ENCODE results near the gene NQO1.
A peak's percentile ranks its signal among the peaks of the same experiment; 100 is the strongest.
"Not testable (repeated sequence)": the region's sequence is repeated elsewhere in the genome, so short reads cannot be mapped to it uniquely, and the experiment has no call there.

The NQO1 gene

GRCh38 chr16:69726313-69727060, at the start of gene NQO1:
Gene NQO1, minus strand, starts transcription at chr16:69726560. Its CDS starts 121 bp downstream, at chr16:69726439.
- DNase-seq (ENCODE audit: low spot score) = peak; percentile 87

- no peak for DNase-seq (ENCODE audit: low spot score)
Measured at GRCh38 chr16:69775563-69775962, 49.2 kb upstream of the NQO1 start.

GRCh38 chr16:69773260-69773947, 47.0 kb upstream of the NQO1 start:
- DNase-seq (ENCODE audit: low spot score) = no peak

GRCh38 chr16:69771651-69771967, 45.2 kb upstream of the NQO1 start:
- no peak for DNase-seq (ENCODE audit: low spot score)

GRCh38 chr16:69769404-69769803, 43.0 kb upstream of the NQO1 start:
- no peak for DNase-seq (ENCODE audit: low spot score)

- DNase-seq (ENCODE audit: low spot score) = no peak
Measured at GRCh38 chr16:69768666-69769065, 42.3 kb upstream of the NQO1 start.

- no peak for DNase-seq (ENCODE audit: low spot score)
Measured at GRCh38 chr16:69767459-69768229, 41.3 kb upstream of the NQO1 start.

GRCh38 chr16:69763599-69763942, 37.2 kb upstream of the NQO1 start:
- DNase-seq (ENCODE audit: low spot score) = no peak

GRCh38 chr16:69762814-69763598, 36.6 kb upstream of the NQO1 start:
- DNase-seq (ENCODE audit: low spot score) = peak; percentile 20

- DNase-seq (ENCODE audit: low spot score) = peak; percentile 71
Measured at GRCh38 chr16:69761983-69762813, 35.8 kb upstream of the NQO1 start, which contains the start of gene WWP2. Gene WWP2, plus strand, starts transcription at chr16:69762332. Its CDS starts 24,679 bp downstream, at chr16:69787011.

- not testable (repeated sequence) for DNase-seq (ENCODE audit: low spot score)
Measured at GRCh38 chr16:69757375-69757774, 31.0 kb upstream of the NQO1 start.

- DNase-seq (ENCODE audit: low spot score) = no peak
Measured at GRCh38 chr16:69756705-69757104, 30.3 kb upstream of the NQO1 start.

GRCh38 chr16:69754469-69755310, 28.3 kb upstream of the NQO1 start, which contains the start of gene NOB1:
Gene NOB1, minus strand, starts transcription at chr16:69754926. Its CDS starts 16 bp downstream, at chr16:69754910.
- DNase-seq (ENCODE audit: low spot score) = peak; percentile 97

- DNase-seq (ENCODE audit: low spot score) = no peak
Measured at GRCh38 chr16:69754143-69754468, 27.7 kb upstream of the NQO1 start.

- DNase-seq (ENCODE audit: low spot score) = no peak
Measured at GRCh38 chr16:69748694-69749345, 22.5 kb upstream of the NQO1 start.

GRCh38 chr16:69747115-69747514, 20.8 kb upstream of the NQO1 start:
- DNase-seq (ENCODE audit: low spot score) = no peak

- no peak for DNase-seq (ENCODE audit: low spot score)
Measured at GRCh38 chr16:69745959-69746358, 19.6 kb upstream of the NQO1 start.

GRCh38 chr16:69745232-69745612, 18.9 kb upstream of the NQO1 start:
- no peak for DNase-seq (ENCODE audit: low spot score)

- no peak for DNase-seq (ENCODE audit: low spot score)
Measured at GRCh38 chr16:69744363-69745231, 18.2 kb upstream of the NQO1 start.

Measured in globus pallidus (tissue), 1 donor.